ENCODE data around the gene EMP2.
"Not testable (repeated sequence)": the region's sequence is repeated elsewhere in the genome, so short reads cannot be mapped to it uniquely, and the experiment has no call there.

EMP2 gene

DNA sequence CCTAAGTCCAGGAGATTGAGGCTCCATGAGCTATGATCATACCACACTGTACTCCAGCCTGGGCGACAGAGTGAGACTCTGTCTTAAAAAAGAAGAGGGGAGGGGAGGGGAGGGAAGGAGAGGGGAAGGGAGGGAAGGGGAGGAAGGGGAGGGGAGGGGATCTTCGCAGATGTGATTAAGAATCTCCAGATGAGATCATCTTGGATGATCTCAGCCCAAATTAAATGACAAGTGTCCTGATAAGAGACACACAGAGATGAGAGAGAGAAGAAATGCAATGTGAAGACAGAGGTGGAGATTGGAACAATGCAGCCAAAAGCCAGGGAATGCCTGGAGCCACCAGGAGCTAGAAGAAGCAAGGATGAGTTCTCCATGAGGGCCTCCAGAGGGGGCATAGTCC is 70.1 kb downstream of the EMP2 start:
- peaks cover 4% of the 10 kb centered on the region for H3K4me1 ChIP-seq (ENCODE audit: insufficient read depth, low read length, severe bottlenecking)
- H3K79me2 ChIP-seq (ENCODE audit: insufficient read depth, low read length): no peaks in the 10 kb centered on the region
- no peaks in the 10 kb centered on the region for H3K9me2 ChIP-seq (ENCODE audit: low read depth, low read length)
- H2AFZ ChIP-seq (ENCODE audit: low read length): no peak overlapping the region
- no peak overlapping the region for H3K27ac ChIP-seq (ENCODE audit: low read depth, low read length, poor library complexity, severe bottlenecking)
- H3K4me2 ChIP-seq (ENCODE audit: low read length): no peak overlapping the region
- no peaks in the 10 kb centered on the region for H4K20me1 ChIP-seq (ENCODE audit: insufficient read depth, low read length)
- H3K4me3 ChIP-seq (ENCODE audit: low read depth, low read length, poor library complexity, severe bottlenecking): no peak overlapping the region
- TF ChIP-seq, protein P1, sequence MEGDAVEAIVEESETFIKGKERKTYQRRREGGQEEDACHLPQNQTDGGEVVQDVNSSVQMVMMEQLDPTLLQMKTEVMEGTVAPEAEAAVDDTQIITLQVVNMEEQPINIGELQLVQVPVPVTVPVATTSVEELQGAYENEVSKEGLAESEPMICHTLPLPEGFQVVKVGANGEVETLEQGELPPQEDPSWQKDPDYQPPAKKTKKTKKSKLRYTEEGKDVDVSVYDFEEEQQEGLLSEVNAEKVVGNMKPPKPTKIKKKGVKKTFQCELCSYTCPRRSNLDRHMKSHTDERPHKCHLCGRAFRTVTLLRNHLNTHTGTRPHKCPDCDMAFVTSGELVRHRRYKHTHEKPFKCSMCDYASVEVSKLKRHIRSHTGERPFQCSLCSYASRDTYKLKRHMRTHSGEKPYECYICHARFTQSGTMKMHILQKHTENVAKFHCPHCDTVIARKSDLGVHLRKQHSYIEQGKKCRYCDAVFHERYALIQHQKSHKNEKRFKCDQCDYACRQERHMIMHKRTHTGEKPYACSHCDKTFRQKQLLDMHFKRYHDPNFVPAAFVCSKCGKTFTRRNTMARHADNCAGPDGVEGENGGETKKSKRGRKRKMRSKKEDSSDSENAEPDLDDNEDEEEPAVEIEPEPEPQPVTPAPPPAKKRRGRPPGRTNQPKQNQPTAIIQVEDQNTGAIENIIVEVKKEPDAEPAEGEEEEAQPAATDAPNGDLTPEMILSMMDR (IDR thresholded peaks at IDR 0.05; ENCODE audit: low read length): no peak
- no peak for TF ChIP-seq EZH2 (IDR thresholded peaks at IDR 0.05; ENCODE audit: borderline replicate concordance, low read length)
- no peaks in the 10 kb centered on the region for H3F3A ChIP-seq (ENCODE audit: insufficient read depth, low read length)
- no peaks in the 10 kb centered on the region for H3K9me3 ChIP-seq (ENCODE audit: low read length)
- no peaks in the 10 kb centered on the region for H3K27me3 ChIP-seq (ENCODE audit: insufficient read depth, low read length)
- H3K36me3 ChIP-seq (ENCODE audit: insufficient read depth, low read length): no peaks in the 10 kb centered on the region
- H3K9ac ChIP-seq (ENCODE audit: low read length): no peak overlapping the region

DNA sequence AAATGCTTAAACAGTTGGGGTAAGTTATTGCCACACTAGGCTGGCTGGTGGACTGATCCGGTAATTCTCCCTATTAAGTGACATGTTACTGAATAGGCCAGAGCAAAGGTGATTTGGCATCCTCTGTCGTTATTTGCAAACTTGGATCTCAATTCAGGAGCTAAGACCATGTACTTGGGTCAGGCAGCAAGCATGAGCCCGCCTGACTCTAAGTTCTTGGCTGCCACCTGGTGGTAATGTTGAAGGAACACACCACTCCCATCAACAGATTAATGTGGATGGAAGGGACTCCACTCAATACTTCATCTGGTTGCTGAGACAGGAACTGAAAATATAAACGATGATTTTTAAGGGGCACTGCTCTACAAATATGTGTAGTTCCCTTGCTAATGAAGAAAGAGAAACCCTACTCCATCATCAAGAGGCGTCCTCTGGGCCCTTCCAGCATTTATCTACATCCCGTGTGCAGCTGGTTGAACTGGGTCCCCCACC is 70.8 kb downstream of the EMP2 start:
- no peaks in the 10 kb centered on the region for H4K20me1 ChIP-seq (ENCODE audit: insufficient read depth, low read length)
- H3K36me3 ChIP-seq (ENCODE audit: insufficient read depth, low read length): no peaks in the 10 kb centered on the region
- H3K9me3 ChIP-seq (ENCODE audit: low read length): no peaks in the 10 kb centered on the region
- no peaks in the 10 kb centered on the region for H3F3A ChIP-seq (ENCODE audit: insufficient read depth, low read length)
- H3K9ac ChIP-seq (ENCODE audit: low read length): no peak overlapping the region
- H2AFZ ChIP-seq (ENCODE audit: low read length): no peak overlapping the region
- H3K79me2 ChIP-seq (ENCODE audit: insufficient read depth, low read length): no peaks in the 10 kb centered on the region
- peaks cover 4% of the 10 kb centered on the region for H3K4me1 ChIP-seq (ENCODE audit: insufficient read depth, low read length, severe bottlenecking)
- no peaks in the 10 kb centered on the region for H3K9me2 ChIP-seq (ENCODE audit: low read depth, low read length)
- no peak overlapping the region for H3K27ac ChIP-seq (ENCODE audit: low read depth, low read length, poor library complexity, severe bottlenecking)
- H3K27me3 ChIP-seq (ENCODE audit: insufficient read depth, low read length): no peaks in the 10 kb centered on the region
- TF ChIP-seq, protein P1 (IDR thresholded peaks at IDR 0.05; ENCODE audit: low read length): peak; percentile 90
- no peak for TF ChIP-seq EZH2 (IDR thresholded peaks at IDR 0.05; ENCODE audit: borderline replicate concordance, low read length)
- no peak overlapping the region; the same call in 1 of the 2 replicates for H3K4me2 ChIP-seq (ENCODE audit: low read length)
- no peak overlapping the region for H3K4me3 ChIP-seq (ENCODE audit: low read depth, low read length, poor library complexity, severe bottlenecking)

DNA sequence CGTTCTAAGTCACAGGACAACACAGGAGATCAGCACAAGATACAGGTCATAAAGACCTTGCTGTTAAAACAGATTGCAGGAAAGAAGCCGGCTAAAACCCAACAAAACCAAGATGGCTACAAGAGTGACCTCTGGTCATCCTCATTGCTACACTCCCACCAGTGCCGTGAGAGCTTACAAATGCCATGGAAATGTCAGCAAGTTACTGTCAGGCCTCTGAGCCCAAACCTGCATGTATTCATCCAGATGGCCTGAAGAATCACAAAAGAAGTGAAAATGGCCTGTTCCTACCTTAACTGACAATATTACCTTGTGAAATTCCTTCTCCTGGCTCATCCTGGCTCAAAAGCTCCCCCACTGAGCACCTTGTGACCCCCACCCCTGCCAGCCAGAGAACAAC is 75.1 kb downstream of the EMP2 start:
- not testable (repeated sequence) for H3K36me3 ChIP-seq (ENCODE audit: insufficient read depth, low read length); H3K4me2 ChIP-seq (ENCODE audit: low read length); H3K27me3 ChIP-seq (ENCODE audit: insufficient read depth, low read length); H3K79me2 ChIP-seq (ENCODE audit: insufficient read depth, low read length); H3F3A ChIP-seq (ENCODE audit: insufficient read depth, low read length); H4K20me1 ChIP-seq (ENCODE audit: insufficient read depth, low read length); H3K27ac ChIP-seq (ENCODE audit: low read depth, low read length, poor library complexity, severe bottlenecking); H3K9me2 ChIP-seq (ENCODE audit: low read depth, low read length); H2AFZ ChIP-seq (ENCODE audit: low read length); H3K9ac ChIP-seq (ENCODE audit: low read length); H3K9me3 ChIP-seq (ENCODE audit: low read length); H3K4me3 ChIP-seq (ENCODE audit: low read depth, low read length, poor library complexity, severe bottlenecking)
- H3K4me1 ChIP-seq (ENCODE audit: insufficient read depth, low read length, severe bottlenecking): peaks cover 11% of the 10 kb centered on the region

DNA sequence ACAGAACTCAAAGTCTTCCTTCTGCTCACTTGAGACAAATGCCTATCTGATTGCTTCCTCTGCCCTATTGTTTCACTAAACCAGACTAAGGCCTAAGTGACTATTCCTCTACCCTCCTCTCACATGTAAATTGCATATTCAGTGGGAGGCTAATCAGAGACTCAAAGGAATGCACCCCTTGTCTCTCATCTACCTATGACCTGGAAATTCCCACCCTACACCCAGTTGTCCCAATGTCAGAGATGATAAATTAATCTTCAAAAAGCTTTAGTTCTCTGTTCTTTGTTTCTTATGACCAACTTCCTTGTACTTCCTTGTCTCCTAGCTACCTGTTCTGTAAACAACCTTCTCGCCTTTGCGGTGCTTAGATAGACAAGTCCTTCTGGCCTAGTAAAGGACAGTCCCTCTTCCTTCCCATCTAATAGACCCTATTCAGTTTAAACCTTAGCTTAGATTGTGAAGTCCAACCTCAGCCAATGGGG is 76.0 kb downstream of the EMP2 start:
- H3K9me3 ChIP-seq (ENCODE audit: low read length): no peaks in the 10 kb centered on the region
- H3K4me3 ChIP-seq (ENCODE audit: low read depth, low read length, poor library complexity, severe bottlenecking): no peak overlapping the region
- no peaks in the 10 kb centered on the region for H3K79me2 ChIP-seq (ENCODE audit: insufficient read depth, low read length)
- TF ChIP-seq, protein P1 (IDR thresholded peaks at IDR 0.05; ENCODE audit: low read length): no peak
- TF ChIP-seq EZH2 (IDR thresholded peaks at IDR 0.05; ENCODE audit: borderline replicate concordance, low read length): no peak
- H3K27ac ChIP-seq (ENCODE audit: low read depth, low read length, poor library complexity, severe bottlenecking): no peak overlapping the region
- H3F3A ChIP-seq (ENCODE audit: insufficient read depth, low read length): no peaks in the 10 kb centered on the region
- no peaks in the 10 kb centered on the region for H3K9me2 ChIP-seq (ENCODE audit: low read depth, low read length)
- no peak overlapping the region for H3K9ac ChIP-seq (ENCODE audit: low read length)
- peaks cover 6% of the 10 kb centered on the region for H3K4me1 ChIP-seq (ENCODE audit: insufficient read depth, low read length, severe bottlenecking)
- no peaks in the 10 kb centered on the region for H3K27me3 ChIP-seq (ENCODE audit: insufficient read depth, low read length)
- H2AFZ ChIP-seq (ENCODE audit: low read length): no peak overlapping the region
- no peak overlapping the region for H3K4me2 ChIP-seq (ENCODE audit: low read length)
- H3K36me3 ChIP-seq (ENCODE audit: insufficient read depth, low read length): no peaks in the 10 kb centered on the region
- no peaks in the 10 kb centered on the region for H4K20me1 ChIP-seq (ENCODE audit: insufficient read depth, low read length)

Measured in OCI-LY1 (cell line).